Testis (tissue), 2 donors: ENCODE measurements around the gene MSLN.

Experiments used
- CTCF ChIP-seq, 3 experiments: fragments of 450-650 bp in 2 of 3; fragments of 200-600 bp in 1 of 3; sonication (generic) in 1 of 3; IDR thresholded peaks; one replicate each; pipeline ENCODE4 v1.5.1; 2016 to 2019; ENCODE audit warnings: antibody characterized with exemption in 3 of 3, mild to moderate bottlenecking in 2 of 3, moderate library complexity in 1 of 3
- POLR2A ChIP-seq: fragments of 450-650 bp; IDR thresholded peaks from one replicate; pipeline ENCODE4 v1.6.1; 2017; ENCODE audit warnings: antibody characterized with exemption, mild to moderate bottlenecking, moderate library complexity

DNA sequence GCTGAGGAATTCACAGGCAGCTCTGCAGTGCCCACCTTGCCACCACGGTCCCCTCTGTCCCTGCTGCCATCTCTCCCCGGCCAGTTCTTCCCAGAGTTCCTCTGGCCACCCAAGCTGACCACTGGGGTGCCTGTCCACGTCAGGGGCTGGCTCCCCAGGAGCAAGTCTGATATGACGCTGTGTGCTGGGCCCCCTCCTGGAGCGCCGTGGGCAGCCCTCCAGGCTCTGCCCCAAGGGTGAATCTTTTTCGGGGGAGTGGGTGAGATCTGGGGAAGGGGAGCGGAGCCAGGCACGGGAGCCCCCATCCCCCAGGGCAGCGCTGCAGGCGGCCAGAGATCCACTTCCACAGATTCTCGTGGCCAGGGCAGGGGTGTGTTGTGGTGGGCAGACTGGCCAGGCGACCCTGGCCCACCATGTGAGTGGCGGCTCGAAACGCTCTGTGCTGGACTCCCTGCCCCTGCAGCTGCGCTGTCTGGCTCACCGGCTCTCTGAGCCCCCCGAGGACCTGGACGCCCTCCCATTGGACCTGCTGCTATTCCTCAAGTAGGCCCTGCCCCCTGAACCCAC lies 3.7 kb downstream of the MSLN start:
- TF ChIP-seq CTCF (IDR thresholded peaks at IDR 0.05): no peak
- TF ChIP-seq POLR2A: no peak
